HEK293 (cell line): Measurements from ENCODE around the gene MYH11.

ENCODE experiments used
- CTCF ChIA-PET: fragments of 350-600 bp; formaldehyde crosslinking; extraction: SDS; loops from one replicate; lab custom pipeline; 2021; ENCODE audit warnings: antibody characterized with exemption; lab: Yijun Ruan, JAX
- POLR2A ChIA-PET: fragments of 300-600 bp; formaldehyde crosslinking; extraction: SDS; loops from one replicate; lab custom pipeline; 2020; ENCODE audit warnings: antibody characterized with exemption, inconsistent platforms; lab: Yijun Ruan, JAX
- H3K27ac ChIP-seq: fragments of 200-500 bp; sonication (Bioruptor generic); 2 replicates; pipeline ENCODE4 v1.5.1; 2014; ENCODE audit warnings: low read depth, low read length, control low read depth, inconsistent platforms; ENCODE audit errors: extremely low read depth
- H3K36me3 ChIP-seq, 2 experiments: fragments of 200-500 bp in 1 of 2; sonication (Bioruptor generic) in 1 of 2; 1 replicate in 1 of 2; 2 replicates in 1 of 2; pipeline ENCODE4 v1.5.1; 2014 to 2017; ENCODE audit warnings: inconsistent platforms in 2 of 2, low read length in 2 of 2; ENCODE audit not compliant: control insufficient read depth in 2 of 2, insufficient read depth in 1 of 2
- H3K4me1 ChIP-seq: fragments of 200-500 bp; sonication (Bioruptor generic); 2 replicates; pipeline ENCODE4 v1.5.1; 2014; ENCODE audit warnings: mild to moderate bottlenecking, low read length, inconsistent platforms; ENCODE audit not compliant: control insufficient read depth, insufficient read depth
- H3K4me3 ChIP-seq: 2 replicates; pipeline ENCODE4 v1.5.1; 2011; ENCODE audit warnings: low read depth, mild to moderate bottlenecking, control low read depth, low read length, moderate library complexity
- H3K9me3 ChIP-seq: fragments of 200-500 bp; sonication (Bioruptor generic); 2 replicates; pipeline ENCODE4 v1.5.1; 2014; ENCODE audit warnings: low read depth, low read length, inconsistent platforms; ENCODE audit not compliant: control insufficient read depth, insufficient read depth
- BCL11A ChIP-seq: fragments of 450-650 bp; formaldehyde crosslinking; IDR thresholded peaks from 2 replicates; pipeline ENCODE4 v1.5.1; 2016; ENCODE audit warnings: low read depth, missing biosample characterization, missing genetic modification characterization
- KLF7 ChIP-seq: fragments of 450-650 bp; formaldehyde crosslinking; IDR thresholded peaks from 2 replicates; pipeline ENCODE4 v1.5.1; 2016; ENCODE audit warnings: missing biosample characterization, missing genetic modification characterization, borderline replicate concordance
- PRDM1 ChIP-seq: fragments of 450-650 bp; formaldehyde crosslinking; IDR thresholded peaks from 2 replicates; pipeline ENCODE4; 2016; ENCODE audit warnings: missing biosample characterization, missing genetic modification characterization
- PRDM2 ChIP-seq: fragments of 450-650 bp; formaldehyde crosslinking; IDR thresholded peaks from 2 replicates; pipeline ENCODE4 v1.5.1; 2016; ENCODE audit warnings: missing biosample characterization, missing genetic modification characterization, borderline replicate concordance
- SP7 ChIP-seq: fragments of 450-650 bp; formaldehyde crosslinking; IDR thresholded peaks from 2 replicates; pipeline ENCODE4 v1.5.1; 2016; ENCODE audit warnings: missing biosample characterization, missing genetic modification characterization
- ZFP37 ChIP-seq: fragments of 450-650 bp; formaldehyde crosslinking; IDR thresholded peaks from 2 replicates; pipeline ENCODE4 v1.5.1; 2016; ENCODE audit warnings: missing biosample characterization, missing genetic modification characterization
- ZFP69B ChIP-seq: fragments of 450-650 bp; formaldehyde crosslinking; IDR thresholded peaks from 2 replicates; pipeline ENCODE4 v1.5.1; 2016; ENCODE audit warnings: missing biosample characterization, missing genetic modification characterization
- ZNF10 ChIP-seq: fragments of 450-650 bp; formaldehyde crosslinking; IDR thresholded peaks from 2 replicates; pipeline ENCODE4 v1.5.1; 2017; ENCODE audit warnings: missing biosample characterization, missing genetic modification characterization
- ZNF114 ChIP-seq: fragments of 450-650 bp; formaldehyde crosslinking; IDR thresholded peaks from 2 replicates; pipeline ENCODE4 v1.5.0; 2017; ENCODE audit warnings: missing biosample characterization, missing genetic modification characterization
- ZNF133 ChIP-seq: fragments of 450-650 bp; formaldehyde crosslinking; IDR thresholded peaks from 2 replicates; pipeline ENCODE4 v1.5.1; 2016; ENCODE audit warnings: missing biosample characterization, missing genetic modification characterization
- ZNF155 ChIP-seq: fragments of 450-650 bp; formaldehyde crosslinking; IDR thresholded peaks from 2 replicates; pipeline ENCODE4 v1.5.1; 2016; ENCODE audit warnings: missing biosample characterization, missing genetic modification characterization
- ZNF157 ChIP-seq: fragments of 450-650 bp; formaldehyde crosslinking; IDR thresholded peaks from 2 replicates; pipeline ENCODE4 v1.5.1; 2016; ENCODE audit warnings: missing biosample characterization, missing genetic modification characterization
- ZNF19 ChIP-seq: fragments of 450-650 bp; formaldehyde crosslinking; IDR thresholded peaks from 2 replicates; pipeline ENCODE4; 2016; ENCODE audit warnings: missing biosample characterization, missing genetic modification characterization, low read depth
- ZNF248 ChIP-seq: fragments of 450-650 bp; formaldehyde crosslinking; IDR thresholded peaks from 2 replicates; pipeline ENCODE4 v1.5.1; 2017; ENCODE audit warnings: missing biosample characterization, missing genetic modification characterization
- ZNF302 ChIP-seq: fragments of 450-650 bp; formaldehyde crosslinking; IDR thresholded peaks from 2 replicates; pipeline ENCODE4 v1.5.1; 2016; ENCODE audit warnings: missing biosample characterization, missing genetic modification characterization, low read depth
- ZNF366 ChIP-seq: fragments of 450-650 bp; formaldehyde crosslinking; conservative IDR thresholded peaks from 2 replicates; pipeline ENCODE4 v1.5.1; 2016; ENCODE audit warnings: missing biosample characterization, missing genetic modification characterization
- ZNF394 ChIP-seq: fragments of 450-650 bp; formaldehyde crosslinking; IDR thresholded peaks from 2 replicates; pipeline ENCODE4 v1.5.1; 2016; ENCODE audit warnings: missing biosample characterization, missing genetic modification characterization, mild to moderate bottlenecking, moderate library complexity, borderline replicate concordance
- ZNF416 ChIP-seq: fragments of 450-650 bp; formaldehyde crosslinking; IDR thresholded peaks from 2 replicates; pipeline ENCODE4 v1.5.1; 2016; ENCODE audit warnings: missing biosample characterization, missing genetic modification characterization
- ZNF513 ChIP-seq: fragments of 450-650 bp; IDR thresholded peaks from 2 replicates; pipeline ENCODE4 v1.5.1; 2018; ENCODE audit warnings: missing biosample characterization, missing genetic modification characterization
- ZNF548 ChIP-seq: fragments of 450-650 bp; formaldehyde crosslinking; IDR thresholded peaks from 2 replicates; pipeline ENCODE4 v1.5.1; 2016; ENCODE audit warnings: missing biosample characterization, missing genetic modification characterization
- ZNF571 ChIP-seq: fragments of 450-650 bp; formaldehyde crosslinking; IDR thresholded peaks from 2 replicates; pipeline ENCODE4 v1.5.0; 2017; ENCODE audit warnings: missing biosample characterization, missing genetic modification characterization
- ZNF76 ChIP-seq: fragments of 450-650 bp; formaldehyde crosslinking; IDR thresholded peaks from 2 replicates; pipeline ENCODE4; 2016; ENCODE audit warnings: low read depth, missing biosample characterization, missing genetic modification characterization, borderline replicate concordance
- ZSCAN30 ChIP-seq: fragments of 450-650 bp; IDR thresholded peaks from 2 replicates; pipeline ENCODE4 v1.5.1; 2018; ENCODE audit warnings: missing biosample characterization, mild to moderate bottlenecking, missing genetic modification characterization, moderate library complexity

The MYH11 gene

GRCh38 chr16:15894571-15895374 is 37.9 kb upstream of the MYH11 start (continued):
- TF ChIP-seq ZNF513 (no peak), ZNF19 (tag by site-specific recombination) (no peak), SP7 (no peak), ZNF394 (tag by site-specific recombination) (no peak), BCL11A (no peak), ZSCAN30 (tag by site-specific recombination) (no peak)

- H3K27ac ChIP-seq = no peak overlapping the region
- no peaks in the 10 kb centered on the region for H3K36me3 ChIP-seq
- H3K4me3 ChIP-seq = no peak overlapping the region
- ChIA-PET CTCF (no interaction called here), POLR2A (no interaction called here)
- H3K4me1 ChIP-seq = peaks cover 2% of the 10 kb centered on the region
- TF ChIP-seq ZNF157 (0 out of 2 replicates have a peak, but pooled peaks have one; percentile 20), PRDM1 (peak; percentile 85), ZFP37 (no peak), ZNF366 (tag by site-specific recombination) (peak; percentile 93), PRDM2 (tag by site-specific recombination) (no peak), ZNF114 (tag by site-specific recombination) (no peak)
- H3K9me3 ChIP-seq = no peaks in the 10 kb centered on the region
These were observed 34.7 kb upstream of the MYH11 start for GRCh38 chr16:15891508-15891907.

- H3K4me1 ChIP-seq = peaks cover 2% of the 10 kb centered on the region
- ChIA-PET CTCF (interaction anchor here (0.6 to 4.9 kb wide), 7 partner anchors 8 to 415 kb away, joined by 3 to 37 read pairs (median 4); no protein-coding TSS in a partner anchor), POLR2A (interaction anchor here (0.6 to 1.6 kb wide), 17 partner anchors 9 to 1606 kb away, joined by 3 to 18 read pairs (median 4); no protein-coding TSS in a partner anchor)
- no peaks in the 10 kb centered on the region for H3K9me3 ChIP-seq
- H3K27ac ChIP-seq = peak within 1 kb of the TSS; percentile 79
- H3K36me3 ChIP-seq = peaks cover 2 to 8% of the 10 kb centered on the region in 2 experiments; a peak in 2 of 3 replicates
- peak within 1 kb of the TSS; percentile 62 for H3K4me3 ChIP-seq
- TF ChIP-seq KLF7 (tag by site-specific recombination) (no peak), ZNF571 (no peak), ZNF155 (tag by site-specific recombination) (no peak), ZNF248 (tag by site-specific recombination) (no peak), ZNF513 (no peak), ZNF302 (no peak), ZNF548 (no peak), ZNF416 (tag by site-specific recombination) (no peak), ZNF10 (no peak), ZFP69B (tag by site-specific recombination) (peak; percentile 54), SP7 (peak; percentile 59), ZNF133 (no peak), ZNF76 (tag by site-specific recombination) (peak; percentile 73; the same call in 1 of the 2 replicates)
These were observed 31.5 kb upstream of the MYH11 start, which contains the start of gene CEP20 for GRCh38 chr16:15888072-15888976. TSS of gene CEP20 (minus strand) at chr16:15888603. CDS start at chr16:15888585, 18 bp downstream.
